Measurements from ENCODE around the gene PTPN22. TPM values are rescaled to one million over a fixed set of nuclear protein-coding genes. Genes with fewer than 3 reads are reported as not detected.

Gene PTPN22
- total and polyA plus RNA-seq, 3 donors from 2014 or later: 0.39 to 1.6 (median 1.4) TPM

DNA sequence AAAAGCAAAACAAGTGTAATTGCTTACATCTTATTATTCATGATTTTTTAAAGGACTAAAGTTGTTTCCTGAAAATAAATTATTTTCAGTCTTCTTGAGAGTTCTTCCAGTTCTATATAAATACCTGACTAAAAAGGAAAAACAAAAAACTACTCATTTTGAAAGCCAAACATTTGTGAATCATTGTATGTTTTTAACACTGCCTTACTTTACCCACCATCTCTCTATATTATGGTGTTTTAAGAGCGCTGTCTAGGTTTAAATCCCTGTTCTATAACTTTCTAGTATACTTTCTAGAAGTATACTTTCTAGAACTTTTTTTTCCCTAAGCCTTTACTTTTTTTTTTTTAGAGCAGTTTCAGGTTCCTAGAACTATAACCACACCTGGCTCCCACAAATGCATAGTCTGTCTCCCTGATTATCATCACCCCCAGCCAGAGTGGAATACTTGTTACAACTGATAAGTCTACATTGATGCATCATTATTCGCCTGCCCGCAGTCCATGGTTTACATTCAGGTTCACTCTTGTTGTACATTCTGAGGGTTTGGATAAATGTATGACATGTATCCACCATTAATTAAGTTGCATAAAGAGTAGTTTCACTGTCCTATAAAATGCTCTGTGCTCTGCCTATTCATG lies 69.0 kb downstream of the PTPN22 start:
- Histone ChIP-seq H3K36me3 (ENCODE audit: low read depth, missing control alignments) (no peaks in the 10 kb centered on the region), H3K4me1 (no peaks in the 10 kb centered on the region), H3K27ac (no peak overlapping the region), H3K9me3 (no peaks in the 10 kb centered on the region), H3K4me3 (no peak overlapping the region), H3K27me3 (no peaks in the 10 kb centered on the region)
- no peak for TF ChIP-seq POLR2A (IDR thresholded peaks at IDR 0.05)
- TF ChIP-seq, protein P1, sequence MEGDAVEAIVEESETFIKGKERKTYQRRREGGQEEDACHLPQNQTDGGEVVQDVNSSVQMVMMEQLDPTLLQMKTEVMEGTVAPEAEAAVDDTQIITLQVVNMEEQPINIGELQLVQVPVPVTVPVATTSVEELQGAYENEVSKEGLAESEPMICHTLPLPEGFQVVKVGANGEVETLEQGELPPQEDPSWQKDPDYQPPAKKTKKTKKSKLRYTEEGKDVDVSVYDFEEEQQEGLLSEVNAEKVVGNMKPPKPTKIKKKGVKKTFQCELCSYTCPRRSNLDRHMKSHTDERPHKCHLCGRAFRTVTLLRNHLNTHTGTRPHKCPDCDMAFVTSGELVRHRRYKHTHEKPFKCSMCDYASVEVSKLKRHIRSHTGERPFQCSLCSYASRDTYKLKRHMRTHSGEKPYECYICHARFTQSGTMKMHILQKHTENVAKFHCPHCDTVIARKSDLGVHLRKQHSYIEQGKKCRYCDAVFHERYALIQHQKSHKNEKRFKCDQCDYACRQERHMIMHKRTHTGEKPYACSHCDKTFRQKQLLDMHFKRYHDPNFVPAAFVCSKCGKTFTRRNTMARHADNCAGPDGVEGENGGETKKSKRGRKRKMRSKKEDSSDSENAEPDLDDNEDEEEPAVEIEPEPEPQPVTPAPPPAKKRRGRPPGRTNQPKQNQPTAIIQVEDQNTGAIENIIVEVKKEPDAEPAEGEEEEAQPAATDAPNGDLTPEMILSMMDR (IDR thresholded peaks at IDR 0.05): no peak
- no peak for DNase-seq
- WGBS, 2 donors: 91 to 96% methylated on average over 3 of the region's 3 CpGs
- intact Hi-C loops (cut with DNase I; ENCODE audit: low total_unique reads): no loop called here

GRCh38 chr1:113800487-113800886 lies 71.0 kb downstream of the PTPN22 start:
- WGBS, 2 donors: 57 to 67% methylated on average over 3 of the region's 3 CpGs
- intact Hi-C loops (cut with DNase I; ENCODE audit: low total_unique reads): no loop called here
- Histone ChIP-seq H3K4me3 (no peak overlapping the region), H3K4me1 (no peaks in the 10 kb centered on the region), H3K9me3 (no peaks in the 10 kb centered on the region), H3K27me3 (no peaks in the 10 kb centered on the region), H3K36me3 (ENCODE audit: low read depth, missing control alignments) (no peaks in the 10 kb centered on the region), H3K27ac (no peak overlapping the region)
- TF ChIP-seq, protein P1 (IDR thresholded peaks at IDR 0.05): no peak
- TF ChIP-seq POLR2A (IDR thresholded peaks at IDR 0.05): no peak
- DNase-seq: no peak

DNA sequence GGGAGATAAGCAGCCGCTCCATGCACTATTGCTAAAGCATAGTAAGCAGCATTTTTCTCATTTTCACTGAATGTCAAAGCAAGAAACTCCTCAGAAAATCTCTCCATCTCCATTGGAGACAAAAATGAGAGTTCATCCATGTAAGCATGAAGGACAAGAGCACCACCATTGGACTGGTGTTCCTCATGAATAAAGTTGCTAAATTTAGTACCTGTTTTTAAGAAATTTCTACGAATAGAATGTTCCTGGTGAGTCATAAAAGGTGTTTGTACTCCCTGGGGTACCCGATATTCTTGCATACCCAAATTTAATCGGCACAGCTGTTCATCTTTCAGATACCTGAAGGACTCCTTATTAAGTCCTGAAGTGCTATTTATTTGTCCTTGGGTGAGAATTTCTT lies 74.0 kb downstream of the PTPN22 start:
- intact Hi-C loops (cut with DNase I; ENCODE audit: low total_unique reads): no loop called here
- Histone ChIP-seq H3K27me3 (no peaks in the 10 kb centered on the region), H3K27ac (no peak overlapping the region), H3K9me3 (no peaks in the 10 kb centered on the region), H3K36me3 (ENCODE audit: low read depth, missing control alignments) (no peaks in the 10 kb centered on the region), H3K4me1 (no peaks in the 10 kb centered on the region), H3K4me3 (no peak overlapping the region)
- WGBS, 2 donors: 80 to 87% methylated on average over 4 of the region's 4 CpGs
- TF ChIP-seq, protein P1 (IDR thresholded peaks at IDR 0.05): no peak
- no peak for TF ChIP-seq POLR2A (IDR thresholded peaks at IDR 0.05)
- no peak for DNase-seq

- Histone ChIP-seq H3K27ac (no peak overlapping the region), H3K27me3 (no peaks in the 10 kb centered on the region), H3K4me3 (no peak overlapping the region), H3K36me3 (ENCODE audit: low read depth, missing control alignments) (no peaks in the 10 kb centered on the region), H3K4me1 (no peaks in the 10 kb centered on the region), H3K9me3 (no peaks in the 10 kb centered on the region)
- WGBS, 2 donors: 93 to 96% methylated on average over 9 of the region's 9 CpGs
- no peak for DNase-seq
- TF ChIP-seq POLR2A (IDR thresholded peaks at IDR 0.05): no peak
- TF ChIP-seq, protein P1 (IDR thresholded peaks at IDR 0.05): no peak
- intact Hi-C loops (cut with DNase I; ENCODE audit: low total_unique reads): no loop called here
Observed at GRCh38 chr1:113793878-113794834, 77.4 kb downstream of the PTPN22 start.

Data from testis (tissue), 3 donors.